Glutamatergic neuron (in vitro differentiated cells): ENCODE results near the gene ZP4. TPM values are rescaled to one million over a fixed set of nuclear protein-coding genes. Genes with fewer than 3 reads are reported as not detected.

Experiments used
- DNase-seq: peaks from one replicate; pipeline ENCODE4 v3.0.0; 2022
- H3K27ac Mint-ChIP-seq: one replicate; pipeline ENCODE4 v1.8.0; 2020; ENCODE audit warnings: mild to moderate bottlenecking, mixed read lengths, inconsistent platforms; ENCODE audit not compliant: unreplicated experiment
- H3K27me3 Mint-ChIP-seq: one replicate; pipeline ENCODE4 v1.8.0; 2020; ENCODE audit warnings: mild to moderate bottlenecking, moderate library complexity, mixed read lengths, inconsistent platforms; ENCODE audit not compliant: unreplicated experiment
- H3K36me3 Mint-ChIP-seq: one replicate; pipeline ENCODE4 v1.8.0; 2020; ENCODE audit warnings: mild to moderate bottlenecking, mixed read lengths, inconsistent platforms; ENCODE audit not compliant: unreplicated experiment
- H3K4me1 Mint-ChIP-seq: one replicate; pipeline ENCODE4 v1.8.0; 2020; ENCODE audit warnings: mild to moderate bottlenecking, low read depth, mixed read lengths, inconsistent platforms; ENCODE audit not compliant: unreplicated experiment
- H3K4me3 Mint-ChIP-seq: one replicate; pipeline ENCODE4 v1.8.0; 2020; ENCODE audit warnings: mild to moderate bottlenecking, mixed read lengths, inconsistent platforms; ENCODE audit not compliant: unreplicated experiment
- H3K9me3 Mint-ChIP-seq: one replicate; pipeline ENCODE4 v1.8.0; 2020; ENCODE audit warnings: mild to moderate bottlenecking, moderate library complexity, mixed read lengths, inconsistent platforms; ENCODE audit not compliant: unreplicated experiment
- total RNA-seq: library from RNA; stranded (reverse); fragmentation: NEBNext Ultra II Directional; extraction: Animal tissue kit (Norgen Biotek cat#: 25700); gene quantifications from one replicate; pipeline ENCODE4 v1.2.1, GENCODE V29; 2021; ENCODE audit not compliant: unreplicated experiment
- TF ChIP-seq, protein P1 (sequence below): fragments of 200-600 bp; sonication (generic); IDR thresholded peaks from one replicate; pipeline ENCODE4 v1.5.0; 2021; ENCODE audit not compliant: partially characterized antibody, unreplicated experiment

The ZP4 gene
- total RNA-seq, 1 donor from 2014 or later = not detected

DNA sequence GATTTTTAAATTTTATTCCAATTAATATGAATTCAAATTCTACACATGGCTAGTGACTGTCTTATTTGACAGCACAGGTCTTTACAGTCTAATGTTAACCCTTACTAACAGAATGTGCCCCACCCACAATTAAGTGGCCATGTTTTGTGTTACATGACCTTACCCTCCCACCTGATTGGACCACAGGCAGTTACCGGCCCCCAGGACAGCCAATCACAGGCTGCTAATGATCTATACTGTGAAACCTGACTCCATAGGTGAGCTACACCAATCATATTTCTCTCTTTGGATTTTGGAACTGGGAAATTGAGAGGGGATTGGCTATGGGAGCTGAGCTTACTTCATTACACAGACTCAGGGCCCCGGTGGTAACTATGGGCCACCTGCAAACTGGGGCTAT is 27.5 kb downstream of the ZP4 start:
- H3K36me3 Mint-ChIP-seq = no peaks in the 10 kb centered on the region
- no peak overlapping the region for H3K4me3 Mint-ChIP-seq
- no peak overlapping the region for H3K27ac Mint-ChIP-seq
- H3K9me3 Mint-ChIP-seq = no peaks in the 10 kb centered on the region
- TF ChIP-seq, protein P1, sequence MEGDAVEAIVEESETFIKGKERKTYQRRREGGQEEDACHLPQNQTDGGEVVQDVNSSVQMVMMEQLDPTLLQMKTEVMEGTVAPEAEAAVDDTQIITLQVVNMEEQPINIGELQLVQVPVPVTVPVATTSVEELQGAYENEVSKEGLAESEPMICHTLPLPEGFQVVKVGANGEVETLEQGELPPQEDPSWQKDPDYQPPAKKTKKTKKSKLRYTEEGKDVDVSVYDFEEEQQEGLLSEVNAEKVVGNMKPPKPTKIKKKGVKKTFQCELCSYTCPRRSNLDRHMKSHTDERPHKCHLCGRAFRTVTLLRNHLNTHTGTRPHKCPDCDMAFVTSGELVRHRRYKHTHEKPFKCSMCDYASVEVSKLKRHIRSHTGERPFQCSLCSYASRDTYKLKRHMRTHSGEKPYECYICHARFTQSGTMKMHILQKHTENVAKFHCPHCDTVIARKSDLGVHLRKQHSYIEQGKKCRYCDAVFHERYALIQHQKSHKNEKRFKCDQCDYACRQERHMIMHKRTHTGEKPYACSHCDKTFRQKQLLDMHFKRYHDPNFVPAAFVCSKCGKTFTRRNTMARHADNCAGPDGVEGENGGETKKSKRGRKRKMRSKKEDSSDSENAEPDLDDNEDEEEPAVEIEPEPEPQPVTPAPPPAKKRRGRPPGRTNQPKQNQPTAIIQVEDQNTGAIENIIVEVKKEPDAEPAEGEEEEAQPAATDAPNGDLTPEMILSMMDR = no peak
- H3K27me3 Mint-ChIP-seq = peaks cover 2% of the 10 kb centered on the region
- no peaks in the 10 kb centered on the region for H3K4me1 Mint-ChIP-seq
- DNase-seq = no peak

DNA sequence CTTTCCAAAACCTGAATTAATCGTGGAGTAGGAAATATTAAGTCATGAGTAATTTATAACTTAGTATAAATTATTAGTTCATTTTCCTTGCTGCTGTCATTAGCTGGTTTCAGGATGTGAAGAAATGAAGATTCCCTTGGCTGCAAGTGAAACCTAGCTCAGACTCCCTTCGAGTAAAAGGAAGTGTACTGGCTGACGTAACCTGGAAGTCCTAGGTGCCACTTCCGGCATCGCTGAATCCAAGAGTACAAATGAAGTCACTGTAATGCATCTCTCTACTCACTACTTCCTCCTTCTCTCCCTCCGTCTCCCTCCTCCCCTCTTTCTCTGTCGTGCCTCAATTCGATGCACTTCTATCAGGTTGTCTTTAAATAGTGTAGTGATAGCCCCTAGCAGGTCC is 28.8 kb downstream of the ZP4 start:
- H3K4me3 Mint-ChIP-seq = no peak overlapping the region
- TF ChIP-seq, protein P1 = no peak
- H3K27ac Mint-ChIP-seq = no peak overlapping the region
- no peaks in the 10 kb centered on the region for H3K9me3 Mint-ChIP-seq
- no peaks in the 10 kb centered on the region for H3K4me1 Mint-ChIP-seq
- peaks cover 2% of the 10 kb centered on the region for H3K27me3 Mint-ChIP-seq
- no peaks in the 10 kb centered on the region for H3K36me3 Mint-ChIP-seq
- DNase-seq = no peak

DNA sequence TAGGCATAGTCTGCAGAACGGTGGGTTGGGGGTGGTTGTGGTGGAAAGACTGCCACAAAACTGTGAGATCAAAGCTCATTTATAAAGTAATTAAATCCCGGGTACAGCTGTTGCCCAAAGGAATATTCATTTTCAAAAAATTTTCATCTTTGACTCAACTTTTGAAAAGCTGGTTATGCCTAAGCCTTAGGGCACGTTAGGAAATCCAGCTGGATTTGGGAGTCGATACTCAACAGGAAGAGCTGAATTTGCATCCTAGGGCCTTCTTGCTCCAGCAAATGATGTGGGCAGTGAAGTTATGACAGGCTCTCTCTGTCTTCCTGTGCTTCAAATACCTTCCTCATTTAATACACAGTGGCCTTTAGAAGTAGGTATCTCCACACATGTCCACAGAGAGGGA is 31.7 kb downstream of the ZP4 start:
- H3K27me3 Mint-ChIP-seq = no peaks in the 10 kb centered on the region
- TF ChIP-seq, protein P1 = no peak
- no peak overlapping the region for H3K4me3 Mint-ChIP-seq
- no peaks in the 10 kb centered on the region for H3K36me3 Mint-ChIP-seq
- no peaks in the 10 kb centered on the region for H3K4me1 Mint-ChIP-seq
- H3K27ac Mint-ChIP-seq = no peak overlapping the region
- DNase-seq = no peak
- H3K9me3 Mint-ChIP-seq = no peaks in the 10 kb centered on the region

DNA sequence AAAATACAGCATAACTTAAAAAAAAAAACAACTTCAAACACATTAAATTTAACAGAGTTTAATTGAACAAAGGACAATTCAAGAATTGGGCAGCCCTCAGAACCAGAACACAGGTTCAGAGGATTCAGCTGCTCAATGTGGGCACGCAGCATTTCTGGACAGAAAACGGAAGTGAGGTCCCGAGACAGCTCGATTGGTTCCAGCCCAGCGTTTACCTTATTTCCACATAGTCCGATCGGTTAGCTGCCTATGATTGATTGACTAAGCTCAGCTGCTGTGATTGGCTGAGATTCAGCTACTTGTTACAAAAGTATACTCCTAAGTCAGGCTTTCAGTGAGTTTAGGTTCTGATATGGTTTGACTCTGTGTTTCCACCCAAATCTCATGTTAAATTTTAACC is 33.3 kb downstream of the ZP4 start:
- Mint-ChIP-seq H3K4me3 (no peak overlapping the region), H3K9me3 (no peaks in the 10 kb centered on the region), H3K27me3 (no peaks in the 10 kb centered on the region), H3K4me1 (no peaks in the 10 kb centered on the region), H3K36me3 (no peaks in the 10 kb centered on the region), H3K27ac (no peak overlapping the region)
- no peak for DNase-seq
- TF ChIP-seq, protein P1 = no peak

DNA sequence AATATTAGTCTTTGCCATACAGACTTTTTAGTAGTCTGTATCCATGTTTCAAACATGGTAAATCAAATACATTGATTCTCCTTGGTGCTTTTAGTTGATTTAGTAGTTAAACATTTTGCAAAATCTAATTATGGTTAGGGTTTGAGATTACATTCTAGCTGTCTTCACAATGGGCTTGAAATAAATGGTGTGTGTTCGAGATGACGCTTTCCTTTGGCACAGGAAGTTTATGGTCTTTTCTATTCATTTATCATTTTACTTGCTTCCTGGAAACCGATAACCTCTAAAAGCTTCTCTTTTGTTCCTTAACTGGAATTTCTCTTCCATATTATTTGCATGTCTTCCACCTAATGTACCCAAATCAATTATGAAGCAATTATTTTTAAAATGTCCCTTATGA is 38.4 kb downstream of the ZP4 start:
- Mint-ChIP-seq H3K4me1 (no peaks in the 10 kb centered on the region), H3K36me3 (no peaks in the 10 kb centered on the region), H3K9me3 (no peaks in the 10 kb centered on the region), H3K27ac (no peak overlapping the region), H3K27me3 (no peaks in the 10 kb centered on the region), H3K4me3 (no peak overlapping the region)
- no peak for DNase-seq
- TF ChIP-seq, protein P1 = no peak
